Liver (tissue), 9 donors: Measurements from ENCODE around the gene RYR3. TPM values are rescaled to one million over a fixed set of nuclear protein-coding genes. Genes with fewer than 3 reads are reported as not detected.

Source experiments
- DNase-seq: peaks from one replicate; pipeline ENCODE4 v3.0.0-alpha.2; 2017; ENCODE audit warnings: low spot score
- H3K27ac ChIP-seq, 2 donors: one replicate each; pipeline ENCODE4 v1.7.0; 2013; ENCODE audit warnings: inconsistent platforms in 2 of 2, low read length in 2 of 2, control low read depth in 1 of 2, low read depth in 1 of 2, mild to moderate bottlenecking in 1 of 2
- H3K27me3 ChIP-seq, 4 donors: one replicate each; pipeline versions ENCODE4 v1.6.1 to v1.7.0; 2013; ENCODE audit warnings: low read length in 3 of 4, inconsistent platforms in 1 of 4, mild to moderate bottlenecking in 1 of 4, moderate library complexity in 1 of 4; ENCODE audit not compliant: control insufficient read depth in 4 of 4, insufficient read depth in 4 of 4
- H3K36me3 ChIP-seq, 4 donors: one replicate each; pipeline versions ENCODE4 v1.6.1 to v1.7.0; 2013; ENCODE audit warnings: low read length in 3 of 4, mild to moderate bottlenecking in 3 of 4, low read depth in 1 of 4, moderate library complexity in 1 of 4; ENCODE audit not compliant: control insufficient read depth in 4 of 4, insufficient read depth in 3 of 4
- H3K4me1 ChIP-seq, 4 donors: one replicate each; pipeline versions ENCODE4 v1.6.1 to v1.7.0; 2013; ENCODE audit warnings: low read length in 3 of 4, mild to moderate bottlenecking in 3 of 4, moderate library complexity in 1 of 4; ENCODE audit not compliant: control insufficient read depth in 4 of 4, insufficient read depth in 4 of 4
- H3K4me3 ChIP-seq, 3 donors: one replicate each; pipeline versions ENCODE4 v1.6.1 to v1.7.0; 2013; ENCODE audit warnings: low read length in 3 of 3, control low read depth in 1 of 3, low read depth in 1 of 3, mild to moderate bottlenecking in 1 of 3
- H3K9ac ChIP-seq, 2 donors: one replicate each; pipeline ENCODE4 v1.7.0; 2013; ENCODE audit warnings: low read length in 2 of 2, mild to moderate bottlenecking in 2 of 2, moderate library complexity in 2 of 2, control low read depth in 1 of 2, low read depth in 1 of 2
- H3K9me3 ChIP-seq, 4 donors: one replicate each; pipeline versions ENCODE4 v1.6.1 to v1.7.0; 2013; ENCODE audit warnings: low read length in 3 of 4; ENCODE audit not compliant: control insufficient read depth in 4 of 4
- EGR1 ChIP-seq, 2 donors: IDR thresholded peaks; 2 replicates each; pipeline ENCODE4 v1.6.1; 2016 to 2018; ENCODE audit warnings: antibody characterized with exemption in 2 of 2, low read depth in 2 of 2
- FOXA1 ChIP-seq: IDR thresholded peaks from 2 replicates; pipeline ENCODE4 v1.6.1; 2016; ENCODE audit warnings: antibody characterized with exemption
- FOXA2 ChIP-seq: IDR thresholded peaks from 2 replicates; pipeline ENCODE4 v1.6.1; 2016; ENCODE audit warnings: antibody characterized with exemption
- GABPA ChIP-seq, 2 donors: IDR thresholded peaks in 1 of 2; conservative IDR thresholded peaks in 1 of 2; 2 replicates each; pipeline ENCODE4 v1.6.1; 2016; ENCODE audit warnings: antibody characterized with exemption in 2 of 2, mild to moderate bottlenecking in 1 of 2, moderate library complexity in 1 of 2
- HNF4A ChIP-seq, 2 donors: conservative IDR thresholded peaks; 2 replicates each; pipeline ENCODE4 v1.6.1; 2016; ENCODE audit warnings: antibody characterized with exemption in 2 of 2, mild to moderate bottlenecking in 2 of 2
- HNF4G ChIP-seq: IDR thresholded peaks from 2 replicates; pipeline ENCODE4 v1.6.1; 2016; ENCODE audit warnings: antibody characterized with exemption
- JUND ChIP-seq, 2 donors: IDR thresholded peaks; 2 replicates each; pipeline ENCODE4 v1.6.1; 2016; ENCODE audit warnings: antibody characterized with exemption in 2 of 2
- MAX ChIP-seq: IDR thresholded peaks from 2 replicates; pipeline ENCODE4 v1.6.1; 2016; ENCODE audit warnings: antibody characterized with exemption
- NR2F2 ChIP-seq: IDR thresholded peaks from 2 replicates; pipeline ENCODE4 v1.6.1; 2016; ENCODE audit warnings: antibody characterized with exemption
- RAD21 ChIP-seq, 2 donors: IDR thresholded peaks; 2 replicates each; pipeline ENCODE4 v1.6.1; 2016; ENCODE audit warnings: antibody characterized with exemption in 2 of 2, mild to moderate bottlenecking in 2 of 2
- RXRA ChIP-seq, 2 donors: IDR thresholded peaks; 2 replicates each; pipeline ENCODE4 v1.6.1; 2017 to 2018; ENCODE audit warnings: antibody characterized with exemption in 2 of 2, mild to moderate bottlenecking in 1 of 2
- SP1 ChIP-seq: IDR thresholded peaks from 2 replicates; pipeline ENCODE4 v1.6.1; 2018; ENCODE audit warnings: antibody characterized with exemption, mild to moderate bottlenecking
- TAF1 ChIP-seq: conservative IDR thresholded peaks from 2 replicates; pipeline ENCODE4 v1.6.1; 2016; ENCODE audit warnings: antibody characterized with exemption, mild to moderate bottlenecking
- YY1 ChIP-seq: IDR thresholded peaks from 2 replicates; pipeline ENCODE4 v1.6.1; 2016; ENCODE audit warnings: antibody characterized with exemption, mild to moderate bottlenecking
- WGBS: extraction: QIAGEN DNeasy Blood & Tissue Kit; methylation state at CpG from one replicate; pipeline ENCODE4 v1.1.7; 2013; 5-methylcytosine and 5-hydroxymethylcytosine counted together
- polyA plus RNA-seq, 2 donors: library from polyadenylated mRNA; stranded (reverse) in 1 of 2; unstranded in 1 of 2; fragments of 200-250 nt in 1 of 2; fragments of >200 nt in 1 of 2; fragmentation: Nextera tagmentation in 1 of 2; extraction: Ambion mirVana in 1 of 2; gene quantifications; one replicate each; pipeline versions ENCODE4 v1.2.1 to v1.2.3, GENCODE V29; 2013 to 2015
- total RNA-seq, 2 donors: library from RNA; depleted of rRNA; stranded (reverse); fragments of >200 nt; gene quantifications; one replicate each; pipeline ENCODE4 v1.2.3, GENCODE V29; 2014
- TF ChIP-seq, protein P1 (sequence below): fragments of 150-350 bp; IDR thresholded peaks from 2 replicates; pipeline ENCODE4 v1.5.1; 2017; ENCODE audit warnings: improper control_type of control experiment, low read depth, low read length; ENCODE audit not compliant: missing input control
- TF ChIP-seq, protein P2 (sequence below): IDR thresholded peaks from 2 replicates; pipeline ENCODE4 v1.6.1; 2016; ENCODE audit warnings: antibody characterized with exemption
- TF ChIP-seq, protein P3 (sequence below): IDR thresholded peaks from 2 replicates; pipeline ENCODE4 v1.6.1; 2016; ENCODE audit warnings: antibody characterized with exemption
- TF ChIP-seq, protein P4 (sequence below): IDR thresholded peaks from 2 replicates; pipeline ENCODE4 v1.6.1; 2016; ENCODE audit warnings: antibody characterized with exemption, mild to moderate bottlenecking
- donor health status: healthy.
- donor health status: healthy.
- donor health status: healthy.
- donor health status: healthy.
- donor health status: healthy.

Gene RYR3
- total and polyA plus RNA-seq, 4 donors: 0.01 to 1.1 (median 0.22) TPM

DNA sequence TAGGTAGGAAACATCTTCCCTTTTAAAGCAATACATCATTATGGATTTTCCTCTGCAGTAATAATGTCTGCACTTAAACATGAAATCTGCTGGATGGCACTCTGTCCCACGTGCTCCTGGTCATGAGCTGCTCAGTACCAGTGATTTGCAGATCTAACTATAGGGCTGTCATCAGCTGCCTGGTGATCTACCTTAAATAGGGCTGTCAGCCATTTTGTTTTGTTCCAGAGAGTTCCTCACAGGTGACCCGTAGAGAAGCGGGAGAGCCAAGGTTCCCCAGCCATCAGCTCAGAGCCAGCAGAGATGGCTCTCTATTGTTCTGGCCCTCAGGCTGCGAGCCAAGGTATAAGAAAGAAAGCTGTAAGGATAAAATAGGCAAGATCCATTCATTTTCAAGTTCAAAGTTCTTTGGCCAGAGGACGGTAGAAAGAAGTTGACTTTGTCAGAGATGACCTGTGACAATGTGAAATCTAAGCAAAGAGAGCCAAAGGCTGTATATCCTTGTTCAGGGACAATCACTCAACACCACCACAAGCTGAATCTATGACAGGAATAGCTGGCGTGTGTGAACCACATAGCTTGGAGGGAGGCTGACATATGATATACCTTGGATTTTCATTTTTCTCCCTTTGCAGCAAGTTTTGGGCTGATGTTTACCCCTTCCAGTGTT lies 156.5 kb downstream of the RYR3 start:
- 74% methylated on average over 6 of the region's 6 CpGs for whole genome bisulfite sequencing
- TF ChIP-seq MAX (no peak), TAF1 (no peak), JUND (IDR thresholded peaks at IDR 0.05) (no peak), HNF4A (conservative IDR thresholded peaks at IDR 0.05) (no peak), RAD21 (IDR thresholded peaks at IDR 0.05) (no peak), HNF4G (no peak), GABPA (IDR thresholded peaks at IDR 0.05 in 1 of 2, conservative IDR thresholded peaks at IDR 0.05 in 1 of 2) (no peak), RXRA (IDR thresholded peaks at IDR 0.05) (no peak), FOXA1 (no peak), YY1 (no peak), EGR1 (IDR thresholded peaks at IDR 0.05; ENCODE audit: low read depth in 2 of 2) (no peak), FOXA2 (no peak), SP1 (no peak), NR2F2 (no peak)
- TF ChIP-seq, protein P1, sequence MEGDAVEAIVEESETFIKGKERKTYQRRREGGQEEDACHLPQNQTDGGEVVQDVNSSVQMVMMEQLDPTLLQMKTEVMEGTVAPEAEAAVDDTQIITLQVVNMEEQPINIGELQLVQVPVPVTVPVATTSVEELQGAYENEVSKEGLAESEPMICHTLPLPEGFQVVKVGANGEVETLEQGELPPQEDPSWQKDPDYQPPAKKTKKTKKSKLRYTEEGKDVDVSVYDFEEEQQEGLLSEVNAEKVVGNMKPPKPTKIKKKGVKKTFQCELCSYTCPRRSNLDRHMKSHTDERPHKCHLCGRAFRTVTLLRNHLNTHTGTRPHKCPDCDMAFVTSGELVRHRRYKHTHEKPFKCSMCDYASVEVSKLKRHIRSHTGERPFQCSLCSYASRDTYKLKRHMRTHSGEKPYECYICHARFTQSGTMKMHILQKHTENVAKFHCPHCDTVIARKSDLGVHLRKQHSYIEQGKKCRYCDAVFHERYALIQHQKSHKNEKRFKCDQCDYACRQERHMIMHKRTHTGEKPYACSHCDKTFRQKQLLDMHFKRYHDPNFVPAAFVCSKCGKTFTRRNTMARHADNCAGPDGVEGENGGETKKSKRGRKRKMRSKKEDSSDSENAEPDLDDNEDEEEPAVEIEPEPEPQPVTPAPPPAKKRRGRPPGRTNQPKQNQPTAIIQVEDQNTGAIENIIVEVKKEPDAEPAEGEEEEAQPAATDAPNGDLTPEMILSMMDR: no peak
- TF ChIP-seq, protein P2, sequence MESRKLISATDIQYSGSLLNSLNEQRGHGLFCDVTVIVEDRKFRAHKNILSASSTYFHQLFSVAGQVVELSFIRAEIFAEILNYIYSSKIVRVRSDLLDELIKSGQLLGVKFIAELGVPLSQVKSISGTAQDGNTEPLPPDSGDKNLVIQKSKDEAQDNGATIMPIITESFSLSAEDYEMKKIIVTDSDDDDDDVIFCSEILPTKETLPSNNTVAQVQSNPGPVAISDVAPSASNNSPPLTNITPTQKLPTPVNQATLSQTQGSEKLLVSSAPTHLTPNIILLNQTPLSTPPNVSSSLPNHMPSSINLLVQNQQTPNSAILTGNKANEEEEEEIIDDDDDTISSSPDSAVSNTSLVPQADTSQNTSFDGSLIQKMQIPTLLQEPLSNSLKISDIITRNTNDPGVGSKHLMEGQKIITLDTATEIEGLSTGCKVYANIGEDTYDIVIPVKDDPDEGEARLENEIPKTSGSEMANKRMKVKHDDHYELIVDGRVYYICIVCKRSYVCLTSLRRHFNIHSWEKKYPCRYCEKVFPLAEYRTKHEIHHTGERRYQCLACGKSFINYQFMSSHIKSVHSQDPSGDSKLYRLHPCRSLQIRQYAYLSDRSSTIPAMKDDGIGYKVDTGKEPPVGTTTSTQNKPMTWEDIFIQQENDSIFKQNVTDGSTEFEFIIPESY: no peak
- TF ChIP-seq, protein P3, sequence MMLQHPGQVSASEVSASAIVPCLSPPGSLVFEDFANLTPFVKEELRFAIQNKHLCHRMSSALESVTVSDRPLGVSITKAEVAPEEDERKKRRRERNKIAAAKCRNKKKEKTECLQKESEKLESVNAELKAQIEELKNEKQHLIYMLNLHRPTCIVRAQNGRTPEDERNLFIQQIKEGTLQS: no peak
- TF ChIP-seq, protein P4, sequence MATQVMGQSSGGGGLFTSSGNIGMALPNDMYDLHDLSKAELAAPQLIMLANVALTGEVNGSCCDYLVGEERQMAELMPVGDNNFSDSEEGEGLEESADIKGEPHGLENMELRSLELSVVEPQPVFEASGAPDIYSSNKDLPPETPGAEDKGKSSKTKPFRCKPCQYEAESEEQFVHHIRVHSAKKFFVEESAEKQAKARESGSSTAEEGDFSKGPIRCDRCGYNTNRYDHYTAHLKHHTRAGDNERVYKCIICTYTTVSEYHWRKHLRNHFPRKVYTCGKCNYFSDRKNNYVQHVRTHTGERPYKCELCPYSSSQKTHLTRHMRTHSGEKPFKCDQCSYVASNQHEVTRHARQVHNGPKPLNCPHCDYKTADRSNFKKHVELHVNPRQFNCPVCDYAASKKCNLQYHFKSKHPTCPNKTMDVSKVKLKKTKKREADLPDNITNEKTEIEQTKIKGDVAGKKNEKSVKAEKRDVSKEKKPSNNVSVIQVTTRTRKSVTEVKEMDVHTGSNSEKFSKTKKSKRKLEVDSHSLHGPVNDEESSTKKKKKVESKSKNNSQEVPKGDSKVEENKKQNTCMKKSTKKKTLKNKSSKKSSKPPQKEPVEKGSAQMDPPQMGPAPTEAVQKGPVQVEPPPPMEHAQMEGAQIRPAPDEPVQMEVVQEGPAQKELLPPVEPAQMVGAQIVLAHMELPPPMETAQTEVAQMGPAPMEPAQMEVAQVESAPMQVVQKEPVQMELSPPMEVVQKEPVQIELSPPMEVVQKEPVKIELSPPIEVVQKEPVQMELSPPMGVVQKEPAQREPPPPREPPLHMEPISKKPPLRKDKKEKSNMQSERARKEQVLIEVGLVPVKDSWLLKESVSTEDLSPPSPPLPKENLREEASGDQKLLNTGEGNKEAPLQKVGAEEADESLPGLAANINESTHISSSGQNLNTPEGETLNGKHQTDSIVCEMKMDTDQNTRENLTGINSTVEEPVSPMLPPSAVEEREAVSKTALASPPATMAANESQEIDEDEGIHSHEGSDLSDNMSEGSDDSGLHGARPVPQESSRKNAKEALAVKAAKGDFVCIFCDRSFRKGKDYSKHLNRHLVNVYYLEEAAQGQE: no peak
- H3K4me3 ChIP-seq: no peak overlapping the region
- H3K27ac ChIP-seq: no peak overlapping the region
- DNase-seq: no peak
- H3K27me3 ChIP-seq: peaks cover 0 to 5% (median 0%) of the 10 kb centered on the region in 4 donors
- H3K9me3 ChIP-seq: no peaks in the 10 kb centered on the region
- H3K9ac ChIP-seq: no peak overlapping the region
- no peaks in the 10 kb centered on the region for H3K36me3 ChIP-seq
- H3K4me1 ChIP-seq: no peaks in the 10 kb centered on the region
